IMR-90 (cell line): ENCODE results near the gene NUBPL. TPM values are rescaled to one million over a fixed set of nuclear protein-coding genes. Genes with fewer than 3 reads are reported as not detected.

Experiments
- ATAC-seq: fragments of 200-7000 bp; cut with Tn5 transposase; 2 replicates; pipeline ENCODE4 v1.9.1; 2020; ENCODE audit warnings: low read depth, mild to moderate bottlenecking, moderate library complexity
- BruUV-seq: library from RNA; stranded (reverse); fragments of 400-500 nt; replicated peaks from 2 replicates; lab custom pipeline; 2021; lab: Mats Ljungman, UMichigan
- CTCF ChIA-PET: fragments of 300-600 bp; formaldehyde crosslinking; extraction: SDS; loops from one replicate; lab custom pipeline; 2021; ENCODE audit warnings: antibody characterized with exemption; lab: Yijun Ruan, JAX
- POLR2A ChIA-PET: fragments of 300-600 bp; sonication (Branson Sonifier 250); formaldehyde crosslinking; loops from one replicate; lab custom pipeline; 2022; ENCODE audit warnings: antibody characterized with exemption; ENCODE audit not compliant: unreplicated experiment; lab: Charles Lee
- DNase-seq: peaks from one replicate; pipeline ENCODE4 v3.0.0; 2013
- H2AFZ ChIP-seq: replicated peaks from 2 replicates; pipeline ENCODE3; 2013; ENCODE audit warnings: low read length, mild to moderate bottlenecking; ENCODE audit not compliant: poor library complexity
- H2AK5ac ChIP-seq: 2 replicates; pipeline ENCODE4 v1.6.1; 2013; ENCODE audit warnings: low read depth, low read length, inconsistent platforms
- H2AK9ac ChIP-seq: replicated peaks from 2 replicates; pipeline ENCODE3; 2013; ENCODE audit warnings: mild to moderate bottlenecking, low read depth, low read length, moderate library complexity; ENCODE audit not compliant: poor library complexity
- H2BK120ac ChIP-seq: 2 replicates; pipeline ENCODE4 v1.6.1; 2013; ENCODE audit warnings: low read depth, low read length, inconsistent platforms
- H2BK15ac ChIP-seq: 3 replicates; pipeline ENCODE4 v1.6.1; 2013; ENCODE audit warnings: low read depth, low read length, inconsistent platforms
- H2BK20ac ChIP-seq: 2 replicates; pipeline ENCODE4 v1.6.1; 2013; ENCODE audit warnings: low read depth, mild to moderate bottlenecking, inconsistent platforms, low read length, moderate library complexity
- H2BK5ac ChIP-seq: 2 replicates; pipeline ENCODE4 v1.6.1; 2013; ENCODE audit warnings: mild to moderate bottlenecking, low read depth, low read length, inconsistent platforms; ENCODE audit not compliant: poor library complexity, severe bottlenecking
- H3K14ac ChIP-seq: replicated peaks from 2 replicates; pipeline ENCODE4 v1.6.1; 2013; ENCODE audit warnings: low read depth, low read length, inconsistent platforms
- H3K18ac ChIP-seq: 2 replicates; pipeline ENCODE4 v1.6.1; 2013; ENCODE audit warnings: low read depth, low read length, control low read depth
- H3K23ac ChIP-seq: 2 replicates; pipeline ENCODE4 v1.6.1; 2013; ENCODE audit warnings: low read depth, low read length, inconsistent platforms
- H3K27ac ChIP-seq: 2 replicates; pipeline ENCODE4 v1.5.1; 2013; ENCODE audit warnings: mild to moderate bottlenecking, control low read depth, low read length; ENCODE audit not compliant: insufficient read depth
- H3K27me3 ChIP-seq: 2 replicates; pipeline ENCODE4 v1.6.1; 2013; ENCODE audit warnings: low read length; ENCODE audit not compliant: control insufficient read depth, insufficient read depth
- H3K36me3 ChIP-seq: 2 replicates; pipeline ENCODE4 v1.6.1; 2013; ENCODE audit warnings: low read length, mixed read lengths; ENCODE audit not compliant: control insufficient read depth, insufficient read depth
- H3K4ac ChIP-seq: 2 replicates; pipeline ENCODE4 v1.6.1; 2013; ENCODE audit warnings: low read depth, low read length, inconsistent platforms
- H3K4me1 ChIP-seq: 2 replicates; pipeline ENCODE4 v1.6.1; 2013; ENCODE audit warnings: low read length, mixed read lengths; ENCODE audit not compliant: control insufficient read depth, insufficient read depth
- H3K4me2 ChIP-seq: 2 replicates; pipeline ENCODE4 v1.6.1; 2013; ENCODE audit warnings: low read depth, mild to moderate bottlenecking, control low read depth, low read length, moderate library complexity
- H3K4me3 ChIP-seq: 2 replicates; pipeline ENCODE4 v1.5.1; 2013; ENCODE audit warnings: low read depth, mild to moderate bottlenecking, control low read depth, low read length, moderate library complexity; ENCODE audit not compliant: insufficient read depth
- H3K56ac ChIP-seq: 2 replicates; pipeline ENCODE4 v1.6.1; 2013; ENCODE audit warnings: low read length, inconsistent platforms; ENCODE audit not compliant: insufficient read depth; ENCODE audit errors: extremely low read depth
- H3K79me1 ChIP-seq, 2 experiments: 2 replicates each; pipeline ENCODE4 v1.6.1; 2013; ENCODE audit warnings: low read length in 2 of 2, inconsistent platforms in 1 of 2, low read depth in 1 of 2
- H3K9ac ChIP-seq: 2 replicates; pipeline ENCODE4 v1.6.1; 2013; ENCODE audit warnings: low read depth, low read length, control low read depth
- H3K9me1 ChIP-seq: 2 replicates; pipeline ENCODE4 v1.6.1; 2013; ENCODE audit warnings: low read length, inconsistent platforms; ENCODE audit not compliant: insufficient read depth
- H3K9me3 ChIP-seq: 2 replicates; pipeline ENCODE4 v1.6.1; 2013; ENCODE audit warnings: low read length; ENCODE audit not compliant: control insufficient read depth, insufficient read depth
- H4K20me1 ChIP-seq: 2 replicates; pipeline ENCODE4 v1.6.1; 2013; ENCODE audit warnings: low read length, inconsistent platforms; ENCODE audit not compliant: insufficient read depth
- H4K5ac ChIP-seq: 2 replicates; pipeline ENCODE4 v1.6.1; 2013; ENCODE audit warnings: mild to moderate bottlenecking, low read depth, low read length, control low read depth
- H4K8ac ChIP-seq, 2 experiments: 2 replicates each; pipeline ENCODE4 v1.6.1; 2013; ENCODE audit warnings: low read depth in 2 of 2, low read length in 2 of 2, control low read depth in 1 of 2, inconsistent platforms in 1 of 2
- H4K91ac ChIP-seq: 2 replicates; pipeline ENCODE4 v1.6.1; 2013; ENCODE audit warnings: low read depth, low read length, inconsistent platforms; ENCODE audit not compliant: insufficient read depth
- BHLHE40 ChIP-seq: fragments of 150-350 bp; IDR thresholded peaks from 2 replicates; pipeline ENCODE4 v1.6.1; 2016; ENCODE audit warnings: mild to moderate bottlenecking, low read depth, low read length
- CEBPB ChIP-seq: IDR thresholded peaks from 2 replicates; pipeline ENCODE4 v1.6.1; 2012; ENCODE audit warnings: low read depth, low read length, improper control_type of control experiment
- CHD1 ChIP-seq: IDR thresholded peaks from 2 replicates; pipeline ENCODE4 v1.6.1; 2012; ENCODE audit warnings: low read depth, low read length, improper control_type of control experiment
- FOS ChIP-seq: fragments of 150-350 bp; IDR thresholded peaks from 2 replicates; pipeline ENCODE4 v1.6.1; 2016; ENCODE audit warnings: low read depth, low read length
- MAFK ChIP-seq: IDR thresholded peaks from 2 replicates; pipeline ENCODE4 v1.6.1; 2012; ENCODE audit warnings: low read depth, low read length, improper control_type of control experiment
- MAZ ChIP-seq: IDR thresholded peaks from 2 replicates; pipeline ENCODE4 v1.6.1; 2012; ENCODE audit warnings: low read depth, mild to moderate bottlenecking, low read length, improper control_type of control experiment, moderate library complexity, borderline replicate concordance
- NFE2L2 ChIP-seq: fragments of 150-350 bp; IDR thresholded peaks from 2 replicates; pipeline ENCODE4 v1.6.1; 2016; ENCODE audit warnings: low read depth, mild to moderate bottlenecking, low read length
- POLR2A ChIP-seq: IDR thresholded peaks from 2 replicates; pipeline ENCODE4 v1.6.1; 2012; ENCODE audit warnings: mild to moderate bottlenecking, low read depth, low read length
- RCOR1 ChIP-seq: IDR thresholded peaks from 2 replicates; pipeline ENCODE4 v1.6.1; 2012; ENCODE audit warnings: mild to moderate bottlenecking, low read length, improper control_type of control experiment; ENCODE audit not compliant: insufficient replicate concordance
- RFX5 ChIP-seq: IDR thresholded peaks from 2 replicates; pipeline ENCODE4 v1.8.0; 2012; ENCODE audit warnings: low read depth, mild to moderate bottlenecking, low read length, moderate library complexity
- SMC3 ChIP-seq: fragments of 150-350 bp; IDR thresholded peaks from 2 replicates; pipeline ENCODE4 v1.6.1; 2016; ENCODE audit warnings: low read depth, mild to moderate bottlenecking, antibody characterized with exemption, low read length, moderate library complexity
- WGBS, 2 experiments: methylation state at CpG; one replicate each; pipeline versions ENCODE4 v1.1.5 to v1.1.7; 2013; ENCODE audit warnings: missing lambda C conversion rate in 2 of 2; ENCODE audit not compliant: insufficient read length in 1 of 2; ENCODE audit errors: extremely low coverage in 2 of 2; 5-methylcytosine and 5-hydroxymethylcytosine counted together
- dilution Hi-C: fragments of 300-500 bp; cut with HindIII; formaldehyde crosslinking; loops from one replicate; pipeline ENCODE4 v1.14.3; 2018; ENCODE audit warnings: low sequenced_read_pairs; ENCODE audit not compliant: unreplicated experiment
- in situ Hi-C: fragments of 300-500 bp; cut with MboI; formaldehyde crosslinking; loops from 3 replicates; pipeline ENCODE4 v1.14.3; 2019; ENCODE audit warnings: low sequenced_read_pairs, inconsistent platforms, mixed read lengths
- intact Hi-C: fragments of 100-400 bp; cut with micrococcal nuclease; formaldehyde crosslinking; loops from 2 replicates; pipeline ENCODE4 v1.10.0; 2022
- polyA plus RNA-seq, 3 experiments: library from polyadenylated mRNA; depleted of rRNA; stranded (reverse); fragments of >200 nt; gene quantifications; 2 replicates each; pipeline ENCODE4 v1.2.3, GENCODE V29; 2012; ENCODE audit warnings: low replicate concordance in 1 of 3
- total RNA-seq: library from RNA; depleted of rRNA; stranded (reverse); fragments of >200 nt; gene quantifications from 2 replicates; pipeline ENCODE4 v1.2.3, GENCODE V29; 2012
- TF ChIP-seq, protein P1 (sequence below): fragments of 150-350 bp; IDR thresholded peaks from 2 replicates; pipeline ENCODE4 v1.6.1; 2016; ENCODE audit warnings: low read depth, mild to moderate bottlenecking, low read length, moderate library complexity, borderline replicate concordance
- TF ChIP-seq, protein P2 (sequence below): conservative IDR thresholded peaks from 2 replicates; pipeline ENCODE4 v1.5.1; 2012; ENCODE audit warnings: mild to moderate bottlenecking, low read depth, low read length, improper control_type of control experiment
- TF ChIP-seq, protein P3 (sequence below): fragments of 150-350 bp; IDR thresholded peaks from 2 replicates; pipeline ENCODE4 v1.6.1; 2017; ENCODE audit warnings: mild to moderate bottlenecking, antibody characterized with exemption, low read length, low read depth

NUBPL gene
- total and polyA plus RNA-seq, 2 of the 4 experiments (the other 2 are of a cell fraction), result 5.4 to 11.5 TPM

DNA sequence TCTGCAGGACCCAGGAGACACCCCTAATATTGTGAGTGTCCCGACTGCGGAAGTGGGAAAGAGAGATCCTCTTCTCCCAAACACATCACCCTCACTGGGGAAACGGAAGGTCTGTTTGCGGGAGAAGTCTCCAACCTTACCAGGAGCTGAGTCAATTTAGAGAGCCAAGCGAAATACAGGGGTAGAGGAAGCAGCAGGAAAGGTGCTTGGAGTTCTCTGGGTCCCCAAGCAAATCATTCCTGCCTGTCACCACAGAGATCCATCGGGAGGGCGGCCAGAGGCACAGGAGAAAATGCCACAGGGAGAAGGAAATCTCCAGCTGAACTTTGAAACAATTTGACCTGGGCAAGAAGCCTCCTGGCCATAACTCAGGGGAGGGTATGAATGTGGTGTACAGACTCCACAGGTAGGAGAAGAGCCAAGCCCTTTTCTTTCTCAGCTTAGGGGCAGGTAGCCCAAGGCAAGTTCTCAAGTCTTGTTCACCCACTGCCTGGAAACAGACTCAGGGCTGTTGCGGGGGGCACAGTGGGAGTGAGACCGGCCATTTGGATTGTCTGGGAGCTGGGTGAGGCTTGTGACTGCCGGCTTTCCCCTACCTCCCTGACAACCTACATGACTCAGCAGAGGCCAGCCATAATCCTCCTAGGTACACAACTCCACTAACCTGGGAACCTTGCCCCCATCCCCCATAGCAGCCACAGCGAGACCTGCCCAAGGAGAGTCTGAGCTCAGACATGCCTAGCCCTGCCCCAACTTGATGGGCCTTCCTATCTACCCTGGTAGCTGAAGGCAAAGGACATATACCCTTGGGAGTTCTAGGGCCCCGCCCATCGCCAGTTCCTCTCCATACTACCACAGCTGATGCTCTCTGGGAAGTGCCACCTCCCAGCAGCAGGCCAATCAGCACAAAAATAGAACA lies 304.0 kb downstream of the NUBPL start:
- CTCF ChIA-PET, result no interaction called here
- H4K91ac ChIP-seq, result no peak overlapping the region
- no peak overlapping the region for H2AK9ac ChIP-seq
- H2BK5ac ChIP-seq, result no peak overlapping the region
- H2AK5ac ChIP-seq, result no peak overlapping the region
- H3K9ac ChIP-seq, result no peak overlapping the region
- in situ Hi-C loops (no loop called here), dilution Hi-C loops (no loop called here), intact Hi-C loops (no loop called here)
- H4K5ac ChIP-seq, result no peak overlapping the region
- no peak overlapping the region for H3K23ac ChIP-seq
- ATAC-seq (no peak), DNase-seq (no peak)
- no peak overlapping the region for H3K56ac ChIP-seq
- H3K4me2 ChIP-seq, result no peak overlapping the region
- TF ChIP-seq, protein P1, sequence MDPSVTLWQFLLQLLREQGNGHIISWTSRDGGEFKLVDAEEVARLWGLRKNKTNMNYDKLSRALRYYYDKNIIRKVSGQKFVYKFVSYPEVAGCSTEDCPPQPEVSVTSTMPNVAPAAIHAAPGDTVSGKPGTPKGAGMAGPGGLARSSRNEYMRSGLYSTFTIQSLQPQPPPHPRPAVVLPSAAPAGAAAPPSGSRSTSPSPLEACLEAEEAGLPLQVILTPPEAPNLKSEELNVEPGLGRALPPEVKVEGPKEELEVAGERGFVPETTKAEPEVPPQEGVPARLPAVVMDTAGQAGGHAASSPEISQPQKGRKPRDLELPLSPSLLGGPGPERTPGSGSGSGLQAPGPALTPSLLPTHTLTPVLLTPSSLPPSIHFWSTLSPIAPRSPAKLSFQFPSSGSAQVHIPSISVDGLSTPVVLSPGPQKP, result no peak
- TF ChIP-seq CHD1, result no peak
- TF ChIP-seq CEBPB, result no peak
- TF ChIP-seq SMC3, result no peak
- no peak for TF ChIP-seq RFX5
- no peak for TF ChIP-seq POLR2A
- TF ChIP-seq, protein P2, sequence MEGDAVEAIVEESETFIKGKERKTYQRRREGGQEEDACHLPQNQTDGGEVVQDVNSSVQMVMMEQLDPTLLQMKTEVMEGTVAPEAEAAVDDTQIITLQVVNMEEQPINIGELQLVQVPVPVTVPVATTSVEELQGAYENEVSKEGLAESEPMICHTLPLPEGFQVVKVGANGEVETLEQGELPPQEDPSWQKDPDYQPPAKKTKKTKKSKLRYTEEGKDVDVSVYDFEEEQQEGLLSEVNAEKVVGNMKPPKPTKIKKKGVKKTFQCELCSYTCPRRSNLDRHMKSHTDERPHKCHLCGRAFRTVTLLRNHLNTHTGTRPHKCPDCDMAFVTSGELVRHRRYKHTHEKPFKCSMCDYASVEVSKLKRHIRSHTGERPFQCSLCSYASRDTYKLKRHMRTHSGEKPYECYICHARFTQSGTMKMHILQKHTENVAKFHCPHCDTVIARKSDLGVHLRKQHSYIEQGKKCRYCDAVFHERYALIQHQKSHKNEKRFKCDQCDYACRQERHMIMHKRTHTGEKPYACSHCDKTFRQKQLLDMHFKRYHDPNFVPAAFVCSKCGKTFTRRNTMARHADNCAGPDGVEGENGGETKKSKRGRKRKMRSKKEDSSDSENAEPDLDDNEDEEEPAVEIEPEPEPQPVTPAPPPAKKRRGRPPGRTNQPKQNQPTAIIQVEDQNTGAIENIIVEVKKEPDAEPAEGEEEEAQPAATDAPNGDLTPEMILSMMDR, result no peak
- TF ChIP-seq NFE2L2, result no peak
- TF ChIP-seq MAZ, result no peak
- TF ChIP-seq RCOR1, result no peak
- TF ChIP-seq MAFK, result no peak
- no peak for TF ChIP-seq FOS
- no peak for TF ChIP-seq BHLHE40
- TF ChIP-seq, protein P3, sequence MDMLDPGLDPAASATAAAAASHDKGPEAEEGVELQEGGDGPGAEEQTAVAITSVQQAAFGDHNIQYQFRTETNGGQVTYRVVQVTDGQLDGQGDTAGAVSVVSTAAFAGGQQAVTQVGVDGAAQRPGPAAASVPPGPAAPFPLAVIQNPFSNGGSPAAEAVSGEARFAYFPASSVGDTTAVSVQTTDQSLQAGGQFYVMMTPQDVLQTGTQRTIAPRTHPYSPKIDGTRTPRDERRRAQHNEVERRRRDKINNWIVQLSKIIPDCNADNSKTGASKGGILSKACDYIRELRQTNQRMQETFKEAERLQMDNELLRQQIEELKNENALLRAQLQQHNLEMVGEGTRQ, result no peak
- H2BK15ac ChIP-seq, result no peak overlapping the region
- no peak overlapping the region for H3K4me3 ChIP-seq
- H4K8ac ChIP-seq, result no peak overlapping the region
- no peaks in the 10 kb centered on the region for H3K36me3 ChIP-seq
- no peak overlapping the region for H3K27ac ChIP-seq
- no peak overlapping the region for H3K14ac ChIP-seq
- H3K4ac ChIP-seq, result no peak overlapping the region
- H3K9me1 ChIP-seq, result no peaks in the 10 kb centered on the region
- H3K4me1 ChIP-seq, result no peaks in the 10 kb centered on the region
- no peak overlapping the region for H2AFZ ChIP-seq
- H3K27me3 ChIP-seq, result no peaks in the 10 kb centered on the region
- no peak overlapping the region for H2BK120ac ChIP-seq
- POLR2A ChIA-PET, result no interaction called here
- BruUV-seq, result no TSS peak
- no peak overlapping the region for H3K18ac ChIP-seq
- no peaks in the 10 kb centered on the region for H3K79me1 ChIP-seq
- no peak overlapping the region for H2BK20ac ChIP-seq
- no peaks in the 10 kb centered on the region for H3K9me3 ChIP-seq
- H4K20me1 ChIP-seq, result no peaks in the 10 kb centered on the region
- 100% methylated on average over 1 of the region's 13 CpGs; no CpG with 5 or more reads in 1 of the 2 experiments for whole genome bisulfite sequencing, 2 experiments
